ENCODE data around the gene PHETA2. TPM values are rescaled to one million over a fixed set of nuclear protein-coding genes. Genes with fewer than 3 reads are reported as not detected.
"Not testable (repeated sequence)": the region's sequence is repeated elsewhere in the genome, so short reads cannot be mapped to it uniquely, and the experiment has no call there.

Gene PHETA2
- polyA plus RNA-seq, 1 donor (not counting 4 experiments of a cell fraction or from before 2014, with no cell fraction given), result 0.80 TPM

DNA sequence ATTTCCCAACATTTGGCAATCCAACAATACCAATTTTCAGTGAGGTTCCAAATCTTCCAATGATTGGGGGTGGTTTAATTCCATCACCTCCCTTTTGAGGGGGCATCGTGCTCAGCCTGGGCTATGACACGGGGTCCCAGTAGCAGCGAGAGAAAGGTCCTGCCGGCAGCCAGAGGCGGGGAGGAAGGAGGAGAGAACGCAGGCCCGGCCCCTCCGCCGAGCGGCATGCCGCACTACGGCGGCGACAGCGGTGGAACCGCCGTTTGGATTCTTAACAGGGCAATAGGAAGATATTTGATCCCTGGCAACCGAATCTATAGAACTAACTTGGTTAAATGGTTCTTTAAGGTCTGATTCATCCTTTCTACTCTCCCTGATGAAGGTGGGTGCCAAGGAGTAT lies 34.8 kb downstream of the PHETA2 start:
- Histone ChIP-seq H2AFZ (ENCODE audit: control insufficient read depth, low read length) (no peak overlapping the region), H3K9me3 (ENCODE audit: control insufficient read depth, low read depth, low read length) (no peaks in the 10 kb centered on the region)
- FAIRE-seq, result peak; percentile 71

DNA sequence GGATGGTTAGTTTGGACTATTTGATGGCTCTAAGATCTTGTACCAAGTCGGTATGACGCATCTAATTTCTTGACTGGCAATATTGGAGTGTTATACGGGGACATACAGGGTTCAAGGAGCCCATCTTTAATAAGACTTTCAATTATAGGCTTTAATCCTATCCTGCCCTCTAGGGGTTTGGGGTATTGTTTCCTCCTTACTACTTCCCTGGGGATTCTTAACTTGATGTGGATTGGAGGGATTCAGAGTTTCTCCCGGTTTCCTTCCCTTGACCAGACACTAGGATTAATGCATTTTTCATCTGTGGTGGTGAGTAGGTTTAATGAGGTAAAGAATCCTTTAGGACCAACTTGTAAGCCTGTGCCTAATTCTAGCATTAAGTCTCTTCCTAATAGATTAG lies 37.8 kb downstream of the PHETA2 start:
- H3K79me2 ChIP-seq (ENCODE audit: control insufficient read depth, insufficient read depth, low read length), result no peaks in the 10 kb centered on the region
- H3K27ac ChIP-seq (ENCODE audit: control insufficient read depth, insufficient read depth, low read length), result no peak overlapping the region
- no peak overlapping the region for H3K9ac ChIP-seq (ENCODE audit: control insufficient read depth, extremely low read depth, insufficient read depth, low read length)
- no peaks in the 10 kb centered on the region for H4K20me1 ChIP-seq (ENCODE audit: control insufficient read depth, extremely low read depth, insufficient read depth, low read length)
- TF ChIP-seq EZH2 (IDR thresholded peaks at IDR 0.05; ENCODE audit: low read length), result no peak
- TF ChIP-seq, protein P1, sequence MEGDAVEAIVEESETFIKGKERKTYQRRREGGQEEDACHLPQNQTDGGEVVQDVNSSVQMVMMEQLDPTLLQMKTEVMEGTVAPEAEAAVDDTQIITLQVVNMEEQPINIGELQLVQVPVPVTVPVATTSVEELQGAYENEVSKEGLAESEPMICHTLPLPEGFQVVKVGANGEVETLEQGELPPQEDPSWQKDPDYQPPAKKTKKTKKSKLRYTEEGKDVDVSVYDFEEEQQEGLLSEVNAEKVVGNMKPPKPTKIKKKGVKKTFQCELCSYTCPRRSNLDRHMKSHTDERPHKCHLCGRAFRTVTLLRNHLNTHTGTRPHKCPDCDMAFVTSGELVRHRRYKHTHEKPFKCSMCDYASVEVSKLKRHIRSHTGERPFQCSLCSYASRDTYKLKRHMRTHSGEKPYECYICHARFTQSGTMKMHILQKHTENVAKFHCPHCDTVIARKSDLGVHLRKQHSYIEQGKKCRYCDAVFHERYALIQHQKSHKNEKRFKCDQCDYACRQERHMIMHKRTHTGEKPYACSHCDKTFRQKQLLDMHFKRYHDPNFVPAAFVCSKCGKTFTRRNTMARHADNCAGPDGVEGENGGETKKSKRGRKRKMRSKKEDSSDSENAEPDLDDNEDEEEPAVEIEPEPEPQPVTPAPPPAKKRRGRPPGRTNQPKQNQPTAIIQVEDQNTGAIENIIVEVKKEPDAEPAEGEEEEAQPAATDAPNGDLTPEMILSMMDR (optimal IDR thresholded peaks at IDR 0.05 in 1 of 3, IDR thresholded peaks at IDR 0.05 in 1 of 3, conservative IDR thresholded peaks at IDR 0.05 in 1 of 3; ENCODE audit: extremely low read depth in 1 of 3, insufficient read depth in 2 of 3, low read length in 3 of 3), result no peak
- H3K36me3 ChIP-seq (ENCODE audit: control insufficient read depth in 2 of 2, extremely low read depth in 1 of 2, insufficient read depth in 2 of 2, low read length in 2 of 2), result no peaks in the 10 kb centered on the region
- H3K9me1 ChIP-seq (ENCODE audit: control insufficient read depth, extremely low read depth, insufficient read depth, low read length), result no peaks in the 10 kb centered on the region
- H3K4me3 ChIP-seq (ENCODE audit: control insufficient read depth in 2 of 3, extremely low read depth in 1 of 3, insufficient read depth in 2 of 3, low read depth in 1 of 3, low read length in 3 of 3), result no peak overlapping the region
- DNase-seq (ENCODE audit: low read depth, low spot score) (no peak), FAIRE-seq (no peak)
- H2AFZ ChIP-seq (ENCODE audit: control insufficient read depth, low read length), result no peak overlapping the region
- no peaks in the 10 kb centered on the region for H3K27me3 ChIP-seq (ENCODE audit: control insufficient read depth, extremely low read depth, insufficient read depth, low read length)
- no peaks in the 10 kb centered on the region for H3K4me1 ChIP-seq (ENCODE audit: control insufficient read depth, extremely low read depth, insufficient read depth, low read length)
- H3K9me3 ChIP-seq (ENCODE audit: control insufficient read depth, low read depth, low read length), result peaks cover 11% of the 10 kb centered on the region
- no peak overlapping the region for H3K4me2 ChIP-seq (ENCODE audit: control insufficient read depth, extremely low read depth, insufficient read depth, low read depth, low read length)
- dilution Hi-C loops (cut with MboI; ENCODE audit: extremely low pct_ligation_motif_present, low sequenced_read_pairs), result no loop called here

More for the DNA sequence above, 34.8 kb downstream of the PHETA2 start:
- Histone ChIP-seq H3K4me1 (ENCODE audit: control insufficient read depth, extremely low read depth, insufficient read depth, low read length) (no peaks in the 10 kb centered on the region), H3K9me1 (ENCODE audit: control insufficient read depth, extremely low read depth, insufficient read depth, low read length) (no peaks in the 10 kb centered on the region), H3K27me3 (ENCODE audit: control insufficient read depth, extremely low read depth, insufficient read depth, low read length) (no peaks in the 10 kb centered on the region), H3K36me3 (ENCODE audit: control insufficient read depth in 2 of 2, extremely low read depth in 1 of 2, insufficient read depth in 2 of 2, low read length in 2 of 2) (no peaks in the 10 kb centered on the region), H3K4me3 (ENCODE audit: control insufficient read depth in 2 of 3, extremely low read depth in 1 of 3, insufficient read depth in 2 of 3, low read depth in 1 of 3, low read length in 3 of 3) (no peak overlapping the region), H3K79me2 (ENCODE audit: control insufficient read depth, insufficient read depth, low read length) (no peaks in the 10 kb centered on the region), H3K27ac (ENCODE audit: control insufficient read depth, insufficient read depth, low read length) (no peak overlapping the region), H3K4me2 (ENCODE audit: control insufficient read depth, extremely low read depth, insufficient read depth, low read depth, low read length) (no peak overlapping the region), H3K9ac (ENCODE audit: control insufficient read depth, extremely low read depth, insufficient read depth, low read length) (no peak overlapping the region), H4K20me1 (ENCODE audit: control insufficient read depth, extremely low read depth, insufficient read depth, low read length) (no peaks in the 10 kb centered on the region)
- no peak for DNase-seq (ENCODE audit: low read depth, low spot score)
- dilution Hi-C loops (cut with MboI; ENCODE audit: extremely low pct_ligation_motif_present, low sequenced_read_pairs), result no loop called here
- TF ChIP-seq, protein P1 (optimal IDR thresholded peaks at IDR 0.05 in 1 of 3, IDR thresholded peaks at IDR 0.05 in 1 of 3, conservative IDR thresholded peaks at IDR 0.05 in 1 of 3; ENCODE audit: extremely low read depth in 1 of 3, insufficient read depth in 2 of 3, low read length in 3 of 3), result no peak
- TF ChIP-seq EZH2 (IDR thresholded peaks at IDR 0.05; ENCODE audit: low read length), result no peak

DNA sequence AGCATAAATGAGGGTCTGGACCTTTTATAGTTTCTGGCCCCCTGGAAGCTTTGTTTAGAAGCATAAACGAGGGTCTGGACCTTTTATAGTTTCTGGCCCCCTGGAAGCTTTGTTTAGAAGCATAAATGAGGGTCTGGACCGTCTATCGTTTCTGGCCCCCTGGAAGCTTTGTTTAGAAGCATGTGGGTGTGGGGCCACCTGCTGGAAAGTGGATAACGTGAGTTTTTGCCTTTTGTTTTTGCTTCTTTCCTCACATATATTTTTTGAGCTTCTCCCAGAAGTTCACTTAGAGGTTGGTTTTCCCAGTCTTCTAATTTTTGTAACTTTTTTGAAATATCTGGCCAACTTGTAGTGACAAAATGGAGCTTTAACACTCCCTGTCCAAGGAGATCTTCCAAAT lies 38.7 kb downstream of the PHETA2 start:
- H3K4me2 ChIP-seq (ENCODE audit: control insufficient read depth, extremely low read depth, insufficient read depth, low read depth, low read length), result not testable (repeated sequence)

More for the DNA sequence above, 38.7 kb downstream of the PHETA2 start:
- H3K4me1 ChIP-seq (ENCODE audit: control insufficient read depth, extremely low read depth, insufficient read depth, low read length); H3K27me3 ChIP-seq (ENCODE audit: control insufficient read depth, extremely low read depth, insufficient read depth, low read length); H3K4me3 ChIP-seq (ENCODE audit: control insufficient read depth in 2 of 3, extremely low read depth in 1 of 3, insufficient read depth in 2 of 3, low read depth in 1 of 3, low read length in 3 of 3); dilution Hi-C loops (cut with MboI; ENCODE audit: extremely low pct_ligation_motif_present, low sequenced_read_pairs); H3K9me1 ChIP-seq (ENCODE audit: control insufficient read depth, extremely low read depth, insufficient read depth, low read length); H3K27ac ChIP-seq (ENCODE audit: control insufficient read depth, insufficient read depth, low read length); H4K20me1 ChIP-seq (ENCODE audit: control insufficient read depth, extremely low read depth, insufficient read depth, low read length); H2AFZ ChIP-seq (ENCODE audit: control insufficient read depth, low read length); H3K79me2 ChIP-seq (ENCODE audit: control insufficient read depth, insufficient read depth, low read length); DNase-seq (ENCODE audit: low read depth, low spot score); H3K9ac ChIP-seq (ENCODE audit: control insufficient read depth, extremely low read depth, insufficient read depth, low read length); FAIRE-seq; H3K36me3 ChIP-seq (ENCODE audit: control insufficient read depth in 2 of 2, extremely low read depth in 1 of 2, insufficient read depth in 2 of 2, low read length in 2 of 2): not testable (repeated sequence)
- peaks cover 11% of the 10 kb centered on the region for H3K9me3 ChIP-seq (ENCODE audit: control insufficient read depth, low read depth, low read length)
